Hepatocyte (in vitro differentiated cells): ENCODE data around the gene TMEM147. TPM values are rescaled to one million over a fixed set of nuclear protein-coding genes. Genes with fewer than 3 reads are reported as not detected.

Experiments used
- DNase-seq: peaks from one replicate; pipeline ENCODE4 v3.0.0-alpha.2; 2016; ENCODE audit warnings: low spot score
- H2AFZ ChIP-seq: fragments of 200-600 bp; sonication (generic); 2 replicates; pipeline ENCODE4 v1.6.0; 2016; ENCODE audit warnings: antibody characterized with exemption, mild to moderate bottlenecking
- H3K27ac ChIP-seq: fragments of 200-600 bp; sonication (generic); 2 replicates; pipeline ENCODE4 v1.5.1; 2016; ENCODE audit warnings: mild to moderate bottlenecking
- H3K27me3 ChIP-seq: fragments of 200-600 bp; sonication (generic); 2 replicates; pipeline ENCODE4 v1.6.1; 2016
- H3K36me3 ChIP-seq: fragments of 200-600 bp; sonication (generic); replicated peaks from 2 replicates; pipeline ENCODE4 v1.5.1; 2016; ENCODE audit warnings: low read depth; ENCODE audit not compliant: insufficient read depth
- H3K4me1 ChIP-seq: fragments of 200-600 bp; sonication (generic); 2 replicates; pipeline ENCODE4 v1.5.1; 2016; ENCODE audit warnings: mild to moderate bottlenecking, moderate library complexity; ENCODE audit not compliant: insufficient read depth
- H3K4me2 ChIP-seq: fragments of 200-600 bp; sonication (generic); 2 replicates; pipeline ENCODE4 v1.6.0; 2016
- H3K4me3 ChIP-seq: fragments of 200-600 bp; sonication (generic); 2 replicates; pipeline ENCODE4 v1.5.1; 2016; ENCODE audit warnings: mild to moderate bottlenecking
- H3K79me2 ChIP-seq: fragments of 200-600 bp; sonication (generic); 2 replicates; pipeline ENCODE4 v1.6.0; 2017; ENCODE audit warnings: mild to moderate bottlenecking
- H3K9me2 ChIP-seq: fragments of 200-600 bp; sonication (generic); replicated peaks from 2 replicates; pipeline ENCODE4 v1.6.0; 2017; ENCODE audit warnings: mild to moderate bottlenecking; ENCODE audit not compliant: insufficient read depth
- H3K9me3 ChIP-seq: fragments of 200-600 bp; sonication (generic); 2 replicates; pipeline ENCODE4 v1.5.1; 2016; ENCODE audit warnings: low read depth, mild to moderate bottlenecking
- H4K20me1 ChIP-seq: fragments of 200-600 bp; sonication (generic); 2 replicates; pipeline ENCODE4 v1.6.0; 2016; ENCODE audit warnings: mild to moderate bottlenecking; ENCODE audit not compliant: insufficient read depth, poor library complexity, severe bottlenecking
- EZH2 ChIP-seq: fragments of 200-600 bp; sonication (generic); IDR thresholded peaks from 2 replicates; pipeline ENCODE4 v1.6.1; 2016; ENCODE audit warnings: antibody characterized with exemption, mild to moderate bottlenecking, borderline replicate concordance
- EZH2phosphoT487 ChIP-seq: fragments of 200-600 bp; sonication (generic); IDR thresholded peaks from one replicate; pipeline ENCODE4 v1.6.1; 2018; ENCODE audit warnings: antibody characterized with exemption, mild to moderate bottlenecking, low read depth, moderate library complexity; ENCODE audit not compliant: unreplicated experiment, severe bottlenecking
- WGBS: methylation state at CpG from one replicate; pipeline ENCODE4 v1.1.6; 2016; ENCODE audit warnings: low lambda C conversion rate; ENCODE audit errors: missing lambda C conversion rate; 5-methylcytosine and 5-hydroxymethylcytosine counted together
- polyA plus RNA-seq: library from polyadenylated mRNA; unstranded; fragments of >200 nt; fragmentation: Nextera tagmentation; extraction: Ambion mirVana; gene quantifications from 2 replicates; pipeline ENCODE4 v1.2.1, GENCODE V29; 2016
- total RNA-seq: library from RNA; depleted of rRNA; stranded (reverse); fragments of >200 nt; gene quantifications from 2 replicates; pipeline ENCODE4 v1.2.3, GENCODE V29; 2014
- TF ChIP-seq, protein P1 (sequence below): fragments of 200-600 bp; sonication (generic); IDR thresholded peaks from 2 replicates; pipeline ENCODE4 v1.5.1; 2016; ENCODE audit warnings: antibody characterized with exemption, mild to moderate bottlenecking; ENCODE audit not compliant: poor library complexity

The TMEM147 gene
- total and polyA plus RNA-seq, 2 experiments from 2014 or later: 115 to 287 TPM

- H3K79me2 ChIP-seq: no peaks in the 10 kb centered on the region
- no peak for DNase-seq
- H3K27ac ChIP-seq: no peak overlapping the region
- TF ChIP-seq EZH2phosphoT487: no peak
- TF ChIP-seq, protein P1, sequence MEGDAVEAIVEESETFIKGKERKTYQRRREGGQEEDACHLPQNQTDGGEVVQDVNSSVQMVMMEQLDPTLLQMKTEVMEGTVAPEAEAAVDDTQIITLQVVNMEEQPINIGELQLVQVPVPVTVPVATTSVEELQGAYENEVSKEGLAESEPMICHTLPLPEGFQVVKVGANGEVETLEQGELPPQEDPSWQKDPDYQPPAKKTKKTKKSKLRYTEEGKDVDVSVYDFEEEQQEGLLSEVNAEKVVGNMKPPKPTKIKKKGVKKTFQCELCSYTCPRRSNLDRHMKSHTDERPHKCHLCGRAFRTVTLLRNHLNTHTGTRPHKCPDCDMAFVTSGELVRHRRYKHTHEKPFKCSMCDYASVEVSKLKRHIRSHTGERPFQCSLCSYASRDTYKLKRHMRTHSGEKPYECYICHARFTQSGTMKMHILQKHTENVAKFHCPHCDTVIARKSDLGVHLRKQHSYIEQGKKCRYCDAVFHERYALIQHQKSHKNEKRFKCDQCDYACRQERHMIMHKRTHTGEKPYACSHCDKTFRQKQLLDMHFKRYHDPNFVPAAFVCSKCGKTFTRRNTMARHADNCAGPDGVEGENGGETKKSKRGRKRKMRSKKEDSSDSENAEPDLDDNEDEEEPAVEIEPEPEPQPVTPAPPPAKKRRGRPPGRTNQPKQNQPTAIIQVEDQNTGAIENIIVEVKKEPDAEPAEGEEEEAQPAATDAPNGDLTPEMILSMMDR: no peak
- no peak for TF ChIP-seq EZH2
- H3K27me3 ChIP-seq: peaks cover 7% of the 10 kb centered on the region
- H4K20me1 ChIP-seq: no peaks in the 10 kb centered on the region
- no peak overlapping the region for H2AFZ ChIP-seq
- no peaks in the 10 kb centered on the region for H3K9me2 ChIP-seq
- H3K4me2 ChIP-seq: no peak overlapping the region
- H3K4me3 ChIP-seq: no peak overlapping the region
- no peaks in the 10 kb centered on the region for H3K9me3 ChIP-seq
- H3K36me3 ChIP-seq: no peaks in the 10 kb centered on the region
- WGBS: 71% methylated on average over 4 of the region's 4 CpGs
- no peaks in the 10 kb centered on the region for H3K4me1 ChIP-seq
Measured at GRCh38 chr19:35525873-35526272, 19.6 kb upstream of the TMEM147 start.

DNA sequence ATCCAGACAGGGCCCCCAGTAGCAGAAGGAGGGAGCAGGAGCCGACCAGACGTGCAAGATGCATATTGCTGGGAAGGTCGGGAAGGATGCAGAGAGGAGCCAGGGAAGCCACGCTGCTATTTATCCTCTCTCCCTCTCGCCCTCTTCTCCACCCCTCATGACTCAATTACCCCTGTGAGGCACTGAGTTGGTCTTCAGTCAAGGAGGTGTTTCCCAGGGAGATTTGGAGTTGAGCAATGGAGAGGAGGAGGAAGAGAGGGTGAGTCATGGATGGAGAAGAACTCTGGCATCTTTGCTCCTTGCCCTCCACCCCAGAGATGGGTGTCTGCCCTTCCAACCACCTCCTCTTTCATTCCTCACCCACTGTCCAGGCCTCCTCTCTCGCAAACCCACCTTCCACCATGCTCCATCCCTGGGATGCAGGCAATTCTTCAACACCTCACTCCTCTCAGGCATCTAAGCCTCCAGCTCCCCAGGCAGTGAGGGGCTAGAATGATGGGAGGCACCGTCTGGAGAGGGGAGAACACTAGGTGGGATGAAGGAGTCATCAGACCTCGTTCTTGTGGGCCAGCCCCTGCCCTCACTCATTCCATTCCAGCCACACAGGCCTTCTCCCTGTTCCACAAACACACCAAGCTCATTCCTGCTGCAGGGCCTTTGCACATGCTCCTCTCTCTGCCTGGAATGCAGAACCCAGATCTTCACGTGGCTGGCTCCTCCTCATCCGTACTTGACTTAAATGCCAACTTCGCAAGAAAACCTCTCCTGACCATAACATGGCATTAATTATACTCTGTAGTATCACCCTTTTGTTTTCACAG lies 17.0 kb upstream of the TMEM147 start, which contains the start of gene SBSN:
Gene SBSN (minus strand): TSS at position 94 of the 821 bp plus-strand sequence. CDS start 30 bp downstream, at position 64.
- 84% methylated on average over 11 of the region's 11 CpGs for WGBS
- Histone ChIP-seq H3K4me1 (no peaks in the 10 kb centered on the region), H3K9me3 (no peaks in the 10 kb centered on the region), H3K4me3 (no peak within 1 kb of the TSS), H3K27ac (no peak within 1 kb of the TSS), H3K79me2 (no peaks in the 10 kb centered on the region), H3K9me2 (no peaks in the 10 kb centered on the region), H4K20me1 (no peaks in the 10 kb centered on the region), H2AFZ (no peak within 1 kb of the TSS), H3K27me3 (peaks cover 7% of the 10 kb centered on the region), H3K4me2 (no peak within 1 kb of the TSS), H3K36me3 (no peaks in the 10 kb centered on the region)
- no peak for DNase-seq
- no peak for TF ChIP-seq EZH2
- no peak for TF ChIP-seq EZH2phosphoT487
- TF ChIP-seq, protein P1: no peak

- 75% methylated on average over 17 of the region's 19 CpGs for WGBS
- H3K9me2 ChIP-seq: no peaks in the 10 kb centered on the region
- H3K4me1 ChIP-seq: no peaks in the 10 kb centered on the region
- no peak overlapping the region for H3K4me3 ChIP-seq
- H3K36me3 ChIP-seq: no peaks in the 10 kb centered on the region
- H3K27me3 ChIP-seq: peaks cover 2% of the 10 kb centered on the region
- H3K4me2 ChIP-seq: no peak overlapping the region
- H3K27ac ChIP-seq: no peak overlapping the region
- H2AFZ ChIP-seq: no peak overlapping the region
- H3K79me2 ChIP-seq: no peaks in the 10 kb centered on the region
- no peaks in the 10 kb centered on the region for H3K9me3 ChIP-seq
- no peak for DNase-seq
- TF ChIP-seq EZH2 (no peak), EZH2phosphoT487 (no peak)
- TF ChIP-seq, protein P1: no peak
- H4K20me1 ChIP-seq: no peaks in the 10 kb centered on the region
Measured at GRCh38 chr19:35529241-35530218, 15.9 kb upstream of the TMEM147 start.
